Neutrophil (primary cell): ENCODE data around the gene STRADB.

Experiments used
- H3K27ac ChIP-seq: fragments of 200-600 bp; sonication (generic); 2 replicates; pipeline ENCODE4 v1.5.1; 2016; ENCODE audit warnings: mild to moderate bottlenecking, moderate library complexity
- H3K27me3 ChIP-seq: fragments of 200-600 bp; sonication (generic); 2 replicates; pipeline ENCODE4 v1.6.0; 2016; ENCODE audit warnings: mild to moderate bottlenecking
- H3K36me3 ChIP-seq: fragments of 200-600 bp; sonication (generic); 2 replicates; pipeline ENCODE4 v1.5.1; 2017
- H3K4me1 ChIP-seq, 2 experiments: fragments of 200-600 bp in 1 of 2; sonication (generic) in 1 of 2; 1 replicate in 1 of 2; 2 replicates in 1 of 2; pipeline versions ENCODE4 v1.5.1 to v1.6.1; 2013 to 2016; ENCODE audit warnings: low read depth in 1 of 2, low read length in 1 of 2, mild to moderate bottlenecking in 1 of 2, moderate library complexity in 1 of 2; ENCODE audit not compliant: control insufficient read depth in 1 of 2, insufficient read depth in 1 of 2
- H3K4me3 ChIP-seq, 2 experiments: fragments of 200-600 bp in 1 of 2; sonication (generic) in 1 of 2; 1 replicate in 1 of 2; 2 replicates in 1 of 2; pipeline ENCODE4 v1.5.1; 2013 to 2016; ENCODE audit warnings: low read depth in 1 of 2, low read length in 1 of 2, mild to moderate bottlenecking in 1 of 2, moderate library complexity in 1 of 2
- H3K9me3 ChIP-seq: fragments of 200-600 bp; sonication (generic); 2 replicates; pipeline ENCODE4 v1.5.1; 2016
- CTCF ChIP-seq: fragments of 200-600 bp; sonication (generic); IDR thresholded peaks from 2 replicates; pipeline ENCODE4 v1.5.1; 2016; ENCODE audit warnings: antibody characterized with exemption

STRADB gene

GRCh38 chr2:201451292-201452057 lies at the start of gene STRADB, which contains the start of gene TRAK2:
TSS of gene STRADB (plus strand) at chr2:201451740. CDS start at chr2:201454841, 3,101 bp downstream.
TSS of gene TRAK2 (minus strand) at chr2:201451458. CDS start at chr2:201420507, 30,951 bp downstream.
- peaks cover 17 to 19% of the 10 kb centered on the region in 2 experiments for H3K4me1 ChIP-seq
- no peaks in the 10 kb centered on the region for H3K9me3 ChIP-seq
- peak within 1 kb of the TSS; percentile 88 for H3K27ac ChIP-seq

GRCh38 chr2:201401815-201402214 lies 49.7 kb upstream of the STRADB start:
- no peak for TF ChIP-seq CTCF
- Histone ChIP-seq H3K36me3 (peaks cover 19% of the 10 kb centered on the region), H3K27ac (no peak overlapping the region), H3K9me3 (no peaks in the 10 kb centered on the region), H3K4me3 (no peak overlapping the region), H3K27me3 (no peaks in the 10 kb centered on the region), H3K4me1 (no peaks in the 10 kb centered on the region)

More at GRCh38 chr2:201451292-201452057, at the start of gene STRADB, which contains the start of gene TRAK2:
- H3K4me3 ChIP-seq, result peak within 1 kb of the TSS; percentile 99 to 100
- H3K27me3 ChIP-seq, result peaks cover 26% of the 10 kb centered on the region
- peak; percentile 50 for TF ChIP-seq CTCF
- H3K36me3 ChIP-seq, result no peaks in the 10 kb centered on the region

GRCh38 chr2:201402651-201403562 lies 48.6 kb upstream of the STRADB start:
- peaks cover 8% of the 10 kb centered on the region for H3K36me3 ChIP-seq
- no peaks in the 10 kb centered on the region for H3K4me1 ChIP-seq
- no peak overlapping the region for H3K4me3 ChIP-seq
- no peaks in the 10 kb centered on the region for H3K27me3 ChIP-seq
- H3K9me3 ChIP-seq, result no peaks in the 10 kb centered on the region
- TF ChIP-seq CTCF, result no peak
- no peak overlapping the region for H3K27ac ChIP-seq

- H3K27me3 ChIP-seq, result no peaks in the 10 kb centered on the region
- TF ChIP-seq CTCF, result no peak
- peaks cover 4% of the 10 kb centered on the region for H3K36me3 ChIP-seq
- no peak overlapping the region for H3K4me3 ChIP-seq
- no peak overlapping the region for H3K27ac ChIP-seq
- H3K9me3 ChIP-seq, result no peaks in the 10 kb centered on the region
- H3K4me1 ChIP-seq, result no peaks in the 10 kb centered on the region
Observed at GRCh38 chr2:201403880-201404279, 47.7 kb upstream of the STRADB start.

- no peak for TF ChIP-seq CTCF
- H3K27ac ChIP-seq, result no peak overlapping the region
- H3K4me1 ChIP-seq, result no peaks in the 10 kb centered on the region
- H3K27me3 ChIP-seq, result no peaks in the 10 kb centered on the region
- H3K36me3 ChIP-seq, result no peaks in the 10 kb centered on the region
- H3K4me3 ChIP-seq, result no peak overlapping the region
- no peaks in the 10 kb centered on the region for H3K9me3 ChIP-seq
Observed at GRCh38 chr2:201404699-201405280, 46.8 kb upstream of the STRADB start.
